M059J (cell line): Measurements from ENCODE around the gene CNKSR1. TPM values are rescaled to one million over a fixed set of nuclear protein-coding genes. Genes with fewer than 3 reads are reported as not detected.
"Not testable (repeated sequence)": the region's sequence is repeated elsewhere in the genome, so short reads cannot be mapped to it uniquely, and the experiment has no call there.

Experiments
- DNase-seq: peaks from one replicate; pipeline ENCODE4 v3.0.0-alpha.2; 2012; ENCODE audit warnings: low read depth
- total RNA-seq: library from RNA; depleted of rRNA; stranded (reverse); fragments of >200 nt; shearing (Covaris generic); gene quantifications from 2 replicates; pipeline ENCODE4 v1.2.3, GENCODE V29; 2014; rRNA removed

CNKSR1 gene
- total RNA-seq, 1 experiment from 2014 or later = 0.49 TPM

GRCh38 chr1:26225033-26225831 lies 47.9 kb downstream of the CNKSR1 start:
- DNase-seq = no peak

GRCh38 chr1:26230682-26231081 lies 53.4 kb downstream of the CNKSR1 start:
- not testable (repeated sequence) for DNase-seq

- DNase-seq = peak; percentile 94
Measured at GRCh38 chr1:26233903-26234643, 56.8 kb downstream of the CNKSR1 start, which contains the start of gene CEP85. Gene CEP85 (plus strand): TSS chr1:26234200. CDS start chr1:26239784, 5,584 bp downstream.

GRCh38 chr1:26234644-26235370 lies 57.5 kb downstream of the CNKSR1 start:
- peak; percentile 47 for DNase-seq

GRCh38 chr1:26237230-26237966 lies 60.1 kb downstream of the CNKSR1 start:
- DNase-seq = peak; percentile 73

Other genes starting within 250 kb of the CNKSR1 start
- gene PAFAH2, start 179.4 kb upstream of the CNKSR1 start, total RNA-seq = 5.1 and 7.5 TPM in 2 replicates
- gene EXTL1, start 155.7 kb upstream of the CNKSR1 start, total RNA-seq = 0.34 TPM in 1 of 2 replicates, not detected in the other
- gene SLC30A2, start 131.4 kb upstream of the CNKSR1 start, total RNA-seq = 0.52 and 1.8 TPM in 2 replicates
- gene TRIM63, start 109.9 kb upstream of the CNKSR1 start, total RNA-seq = 0.07 TPM in 1 of 2 replicates, not detected in the other
- 9.0 and 9.3 TPM in 2 replicates for gene PDIK1L, start 65.7 kb upstream of the CNKSR1 start, total RNA-seq
- gene FAM110D, start 18.4 kb upstream of the CNKSR1 start, total RNA-seq = not detected in 2 replicates
- not detected in 2 replicates for gene C1orf232, start 8.5 kb upstream of the CNKSR1 start, total RNA-seq
- gene ZNF593, start 7.6 kb upstream of the CNKSR1 start, total RNA-seq = 22.4 and 23.0 TPM in 2 replicates
- not detected in 2 replicates for gene ZNF593OS, start 5.7 kb upstream of the CNKSR1 start, total RNA-seq
- gene CATSPER4, start 13.1 kb downstream of the CNKSR1 start, total RNA-seq = not detected in 2 replicates
- gene CEP85, start 56.7 kb downstream of the CNKSR1 start, total RNA-seq = 28.6 and 43.0 TPM in 2 replicates
- 268 and 302 TPM in 2 replicates for gene SH3BGRL3, start 102.6 kb downstream of the CNKSR1 start, total RNA-seq
- 4.1 and 7.3 TPM in 2 replicates for gene UBXN11, start 129.1 kb downstream of the CNKSR1 start, total RNA-seq
- not detected in 2 replicates for gene CD52, start 140.5 kb downstream of the CNKSR1 start, total RNA-seq
- 0.42 and 2.0 TPM in 2 replicates for gene CRYBG2, start 176.6 kb downstream of the CNKSR1 start, total RNA-seq
- not detected in 2 replicates for gene ZNF683, start 195.3 kb downstream of the CNKSR1 start, total RNA-seq
- not detected in 2 replicates for gene LIN28A, start 233.3 kb downstream of the CNKSR1 start, total RNA-seq